Measurements from ENCODE around the gene DNAH2. TPM values are rescaled to one million over a fixed set of nuclear protein-coding genes. Genes with fewer than 3 reads are reported as not detected.
A peak's percentile ranks its signal among the peaks of the same experiment; 100 is the strongest.

Gene DNAH2
- total RNA-seq, 1 donor from 2014 or later: 0.04 TPM

DNA sequence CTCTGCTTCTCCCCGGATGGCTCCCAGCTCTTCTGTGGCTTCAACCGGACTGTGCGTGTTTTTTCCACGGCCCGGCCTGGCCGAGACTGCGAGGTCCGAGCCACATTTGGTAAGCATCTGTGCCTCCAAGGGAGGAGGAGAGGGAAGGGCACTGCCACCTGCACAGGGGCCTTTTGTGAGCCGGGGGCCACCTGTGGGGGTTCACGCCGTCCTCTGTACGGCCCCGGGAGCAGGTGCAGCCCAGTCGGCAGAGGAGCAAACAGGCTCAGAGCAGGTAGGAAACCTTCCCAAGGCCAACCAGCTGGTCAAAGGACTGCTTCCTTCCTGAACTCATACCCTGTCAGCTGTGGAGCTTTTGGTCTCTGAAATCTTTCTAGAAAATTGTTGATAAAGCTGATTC, 15.9 kb upstream of the DNAH2 start:
- Histone ChIP-seq H3K36me3 (ENCODE audit: control insufficient read depth, insufficient read depth, low read length) (peaks cover 2% of the 10 kb centered on the region), H3K27me3 (ENCODE audit: control insufficient read depth, insufficient read depth, low read length) (peaks cover 23% of the 10 kb centered on the region), H3K4me3 (ENCODE audit: low read depth, low read length) (no peak overlapping the region)
- no peak for DNase-seq (ENCODE audit: low read depth)
- TF ChIP-seq, protein P1, sequence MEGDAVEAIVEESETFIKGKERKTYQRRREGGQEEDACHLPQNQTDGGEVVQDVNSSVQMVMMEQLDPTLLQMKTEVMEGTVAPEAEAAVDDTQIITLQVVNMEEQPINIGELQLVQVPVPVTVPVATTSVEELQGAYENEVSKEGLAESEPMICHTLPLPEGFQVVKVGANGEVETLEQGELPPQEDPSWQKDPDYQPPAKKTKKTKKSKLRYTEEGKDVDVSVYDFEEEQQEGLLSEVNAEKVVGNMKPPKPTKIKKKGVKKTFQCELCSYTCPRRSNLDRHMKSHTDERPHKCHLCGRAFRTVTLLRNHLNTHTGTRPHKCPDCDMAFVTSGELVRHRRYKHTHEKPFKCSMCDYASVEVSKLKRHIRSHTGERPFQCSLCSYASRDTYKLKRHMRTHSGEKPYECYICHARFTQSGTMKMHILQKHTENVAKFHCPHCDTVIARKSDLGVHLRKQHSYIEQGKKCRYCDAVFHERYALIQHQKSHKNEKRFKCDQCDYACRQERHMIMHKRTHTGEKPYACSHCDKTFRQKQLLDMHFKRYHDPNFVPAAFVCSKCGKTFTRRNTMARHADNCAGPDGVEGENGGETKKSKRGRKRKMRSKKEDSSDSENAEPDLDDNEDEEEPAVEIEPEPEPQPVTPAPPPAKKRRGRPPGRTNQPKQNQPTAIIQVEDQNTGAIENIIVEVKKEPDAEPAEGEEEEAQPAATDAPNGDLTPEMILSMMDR (IDR thresholded peaks at IDR 0.05; ENCODE audit: insufficient read depth, low read length, poor library complexity, severe bottlenecking): no peak

DNA sequence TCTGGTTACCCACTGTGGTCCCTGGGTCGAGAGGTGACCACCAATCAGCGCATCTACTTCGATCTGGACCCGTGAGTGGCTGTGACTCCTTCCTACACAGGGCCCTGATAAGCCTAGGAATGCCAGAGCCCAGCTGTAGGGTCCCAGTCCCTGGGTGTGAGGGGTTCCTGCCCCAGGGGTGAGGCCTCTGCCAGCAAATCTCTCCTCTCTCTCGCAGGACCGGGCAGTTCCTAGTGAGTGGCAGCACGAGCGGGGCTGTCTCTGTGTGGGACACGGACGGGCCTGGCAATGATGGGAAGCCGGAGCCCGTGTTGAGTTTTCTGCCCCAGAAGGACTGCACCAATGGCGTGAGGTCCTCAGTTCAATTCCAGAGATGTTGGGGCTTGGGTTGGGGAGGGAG, 14.8 kb upstream of the DNAH2 start:
- DNase-seq (ENCODE audit: low read depth): no peak
- Histone ChIP-seq H3K27me3 (ENCODE audit: control insufficient read depth, insufficient read depth, low read length) (peaks cover 30% of the 10 kb centered on the region), H3K36me3 (ENCODE audit: control insufficient read depth, insufficient read depth, low read length) (peaks cover 2% of the 10 kb centered on the region), H3K4me3 (ENCODE audit: low read depth, low read length) (no peak overlapping the region)
- TF ChIP-seq, protein P1 (IDR thresholded peaks at IDR 0.05; ENCODE audit: insufficient read depth, low read length, poor library complexity, severe bottlenecking): no peak

DNA sequence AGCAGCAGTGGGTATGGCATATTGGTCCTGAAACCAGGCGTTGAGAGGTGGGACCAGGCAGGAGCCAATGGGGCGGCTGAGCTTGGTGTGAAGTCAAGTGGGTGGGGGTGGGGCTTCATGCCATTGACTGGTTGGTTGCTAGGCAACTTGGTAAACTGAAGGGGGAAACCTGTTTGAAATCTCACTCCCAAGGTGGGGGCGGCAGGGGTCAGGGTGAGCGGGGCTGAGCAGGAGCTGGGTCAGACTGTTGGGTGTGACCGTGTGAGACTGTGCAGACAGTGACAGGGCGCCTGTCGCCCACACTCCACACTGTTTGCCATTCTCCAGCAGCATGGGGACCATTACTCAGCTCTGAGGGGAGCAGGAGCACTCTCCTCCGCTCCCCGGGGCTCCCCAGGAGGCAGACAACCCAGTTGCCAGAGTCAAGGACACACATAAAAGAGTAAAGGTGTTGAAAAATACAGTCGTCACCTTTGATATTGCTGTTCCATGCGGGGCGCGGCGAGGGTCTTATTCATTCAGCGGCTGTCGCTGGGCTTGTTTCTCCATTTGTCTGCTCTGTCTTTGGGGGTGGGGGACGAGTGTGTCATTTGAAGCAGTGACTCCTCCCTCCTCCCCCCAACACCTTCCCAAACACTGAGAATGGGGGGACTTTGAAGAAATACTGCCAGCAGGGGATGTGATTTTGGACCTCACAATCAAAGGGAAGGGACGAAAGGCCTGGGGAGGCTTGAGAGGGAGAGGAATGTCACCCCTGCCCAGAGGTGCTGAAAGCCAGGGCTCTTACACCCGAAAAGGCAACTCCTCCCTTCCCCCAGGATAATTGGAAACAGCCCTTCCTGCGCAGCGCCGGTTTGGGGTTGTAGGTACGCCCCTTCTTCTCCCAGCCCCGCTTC, 13.7 kb upstream of the DNAH2 start:
- TF ChIP-seq, protein P1 (IDR thresholded peaks at IDR 0.05; ENCODE audit: insufficient read depth, low read length, poor library complexity, severe bottlenecking): no peak
- no peak overlapping the region for H3K4me3 ChIP-seq (ENCODE audit: low read depth, low read length)
- H3K27me3 ChIP-seq (ENCODE audit: control insufficient read depth, insufficient read depth, low read length): peaks cover 30% of the 10 kb centered on the region
- no peak for DNase-seq (ENCODE audit: low read depth)
- H3K36me3 ChIP-seq (ENCODE audit: control insufficient read depth, insufficient read depth, low read length): peaks cover 2% of the 10 kb centered on the region

DNA sequence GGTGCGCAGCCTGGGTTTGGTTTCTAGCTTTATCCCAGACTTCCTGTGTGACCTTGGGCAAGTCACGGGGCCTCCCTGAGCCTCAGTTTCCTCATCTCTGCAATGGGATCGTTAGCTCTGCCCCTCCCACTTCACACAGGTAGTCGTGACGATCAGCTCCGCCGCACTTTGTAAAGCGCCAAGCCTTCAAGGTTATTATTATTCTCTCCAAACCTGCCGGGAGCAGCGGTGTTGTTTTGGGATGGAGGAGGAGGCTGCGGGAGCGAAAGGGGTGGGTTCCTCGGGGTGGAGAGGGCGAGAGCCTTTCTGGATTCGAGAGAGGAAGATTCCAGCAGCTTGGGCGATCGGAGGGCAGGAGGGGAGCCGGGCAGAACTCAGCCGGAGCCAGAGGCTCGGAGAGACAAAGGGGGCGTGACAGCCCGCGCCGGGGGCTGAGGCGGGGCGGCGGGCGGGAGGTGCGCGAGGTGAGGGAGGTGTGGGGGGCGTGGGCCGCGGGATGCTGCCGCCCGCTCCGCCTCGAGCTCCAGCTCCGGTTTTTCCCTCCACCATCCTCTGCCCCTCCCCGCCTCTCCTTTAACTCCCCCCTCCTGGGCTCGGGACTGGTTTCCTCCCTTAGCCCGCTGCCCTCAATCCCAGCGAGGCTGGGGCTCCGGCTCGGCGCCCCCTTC, 12.8 kb upstream of the DNAH2 start, which contains the start of gene EFNB3:
Gene EFNB3, plus strand, starts transcription at position 602 of the 668 bp plus-strand sequence. CDS start 397 bp downstream, outside the sequence.
- Histone ChIP-seq H3K4me3 (ENCODE audit: low read depth, low read length) (peak within 1 kb of the TSS; percentile 49), H3K27me3 (ENCODE audit: control insufficient read depth, insufficient read depth, low read length) (peaks cover 30% of the 10 kb centered on the region), H3K36me3 (ENCODE audit: control insufficient read depth, insufficient read depth, low read length) (peaks cover 2% of the 10 kb centered on the region)
- TF ChIP-seq, protein P1 (IDR thresholded peaks at IDR 0.05; ENCODE audit: insufficient read depth, low read length, poor library complexity, severe bottlenecking): no peak
- DNase-seq (ENCODE audit: low read depth): no peak

DNA sequence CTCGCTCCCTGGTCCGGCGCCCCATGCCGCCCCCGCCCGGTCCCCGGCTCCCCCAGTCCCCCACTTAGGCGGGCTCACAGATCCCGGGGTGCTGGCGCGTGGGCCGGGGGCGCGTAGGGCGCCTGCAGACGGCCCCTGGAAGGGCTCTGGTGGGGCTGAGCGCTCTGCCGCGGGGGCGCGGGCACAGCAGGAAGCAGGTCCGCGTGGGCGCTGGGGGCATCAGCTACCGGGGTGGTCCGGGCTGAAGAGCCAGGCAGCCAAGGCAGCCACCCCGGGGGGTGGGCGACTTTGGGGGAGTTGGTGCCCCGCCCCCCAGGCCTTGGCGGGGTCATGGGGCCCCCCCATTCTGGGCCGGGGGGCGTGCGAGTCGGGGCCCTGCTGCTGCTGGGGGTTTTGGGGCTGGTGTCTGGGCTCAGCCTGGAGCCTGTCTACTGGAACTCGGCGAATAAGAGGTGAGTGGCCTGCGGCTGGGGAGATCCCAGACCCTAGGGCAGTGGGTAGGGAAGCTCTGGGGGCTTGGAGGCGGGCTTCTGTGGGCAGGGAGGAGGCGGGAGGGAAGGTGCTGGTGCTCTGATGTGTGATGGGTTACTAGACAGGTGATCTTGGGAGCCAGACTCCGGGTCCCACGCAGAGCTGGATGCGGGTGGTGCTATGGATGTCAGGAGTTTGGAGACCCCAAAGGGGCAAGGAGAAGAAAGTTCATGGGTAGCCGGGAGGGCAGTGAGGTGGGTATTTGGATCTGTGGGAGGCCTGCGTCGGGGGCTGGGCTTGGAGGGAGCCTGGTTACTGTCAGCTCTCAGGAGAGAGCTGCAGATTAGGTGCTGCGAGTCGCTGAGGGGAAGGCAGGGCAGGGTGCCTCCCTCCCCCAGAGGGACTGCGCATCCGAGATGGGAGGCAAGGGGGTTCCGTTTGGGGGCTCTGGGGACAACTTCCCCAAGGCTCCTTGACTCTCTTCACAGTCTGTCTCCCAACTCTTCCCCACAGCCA, 12.0 kb upstream of the DNAH2 start:
- H3K36me3 ChIP-seq (ENCODE audit: control insufficient read depth, insufficient read depth, low read length): peaks cover 2% of the 10 kb centered on the region
- peak overlapping the region; percentile 49 for H3K4me3 ChIP-seq (ENCODE audit: low read depth, low read length)
- H3K27me3 ChIP-seq (ENCODE audit: control insufficient read depth, insufficient read depth, low read length): peaks cover 30% of the 10 kb centered on the region
- DNase-seq (ENCODE audit: low read depth): no peak
- TF ChIP-seq, protein P1 (IDR thresholded peaks at IDR 0.05; ENCODE audit: insufficient read depth, low read length, poor library complexity, severe bottlenecking): no peak
